ENCODE results near the gene NCKAP5L. TPM values are rescaled to one million over a fixed set of nuclear protein-coding genes. Genes with fewer than 3 reads are reported as not detected.
"Not testable (repeated sequence)": the region's sequence is repeated elsewhere in the genome, so short reads cannot be mapped to it uniquely, and the experiment has no call there.

NCKAP5L gene
- total RNA-seq = 6.1 and 6.9 TPM in 2 replicates

- peak; percentile 92 to 98 for DNase-seq (ENCODE audit: low read depth in 2 of 2)
Measured at GRCh38 chr12:49828133-49829091, at the start of gene NCKAP5L. Gene NCKAP5L, minus strand, starts transcription at chr12:49828413. Its CDS starts 24,369 bp downstream, at chr12:49804044.

- no peak for DNase-seq (ENCODE audit: low read depth in 2 of 2)
Measured at GRCh38 chr12:49877066-49877465, 48.9 kb upstream of the NCKAP5L start.

GRCh38 chr12:49876070-49876469 is 47.9 kb upstream of the NCKAP5L start:
- DNase-seq (ENCODE audit: low read depth in 2 of 2) = no peak

GRCh38 chr12:49875115-49875720 is 47.0 kb upstream of the NCKAP5L start:
- no peak for DNase-seq (ENCODE audit: low read depth in 2 of 2)

GRCh38 chr12:49874142-49874897 is 46.1 kb upstream of the NCKAP5L start:
- no peak for DNase-seq (ENCODE audit: low read depth in 2 of 2)

- DNase-seq (ENCODE audit: low read depth in 2 of 2) = no peak
Measured at GRCh38 chr12:49873361-49873934, 45.2 kb upstream of the NCKAP5L start.

- DNase-seq (ENCODE audit: low read depth in 2 of 2) = no peak
Measured at GRCh38 chr12:49872781-49873181, 44.6 kb upstream of the NCKAP5L start.

- no peak for DNase-seq (ENCODE audit: low read depth in 2 of 2)
Measured at GRCh38 chr12:49872381-49872780, 44.2 kb upstream of the NCKAP5L start.

- DNase-seq (ENCODE audit: low read depth in 2 of 2) = not testable (repeated sequence)
Measured at GRCh38 chr12:49871811-49872251, 43.6 kb upstream of the NCKAP5L start.

GRCh38 chr12:49871263-49871561 is 43.0 kb upstream of the NCKAP5L start:
- DNase-seq (ENCODE audit: low read depth in 2 of 2) = no peak

- DNase-seq (ENCODE audit: low read depth in 2 of 2) = no peak
Measured at GRCh38 chr12:49870501-49871262, 42.5 kb upstream of the NCKAP5L start.

- no peak for DNase-seq (ENCODE audit: low read depth in 2 of 2)
Measured at GRCh38 chr12:49869816-49870500, 41.7 kb upstream of the NCKAP5L start.

GRCh38 chr12:49868952-49869815 is 41.0 kb upstream of the NCKAP5L start:
- peak; percentile 84 to 98 for DNase-seq (ENCODE audit: low read depth in 2 of 2)

GRCh38 chr12:49868449-49868848 is 40.2 kb upstream of the NCKAP5L start:
- no peak for DNase-seq (ENCODE audit: low read depth in 2 of 2)

- DNase-seq (ENCODE audit: low read depth in 2 of 2) = no peak
Measured at GRCh38 chr12:49867570-49868341, 39.5 kb upstream of the NCKAP5L start.

GRCh38 chr12:49866859-49867569 is 38.8 kb upstream of the NCKAP5L start:
- DNase-seq (ENCODE audit: low read depth in 2 of 2) = peak; percentile 59 to 69

- DNase-seq (ENCODE audit: low read depth in 2 of 2) = no peak
Measured at GRCh38 chr12:49865782-49866135, 37.5 kb upstream of the NCKAP5L start.
